NT2/D1 (cell line): ENCODE results near the gene SENP3.

Experiments used
- DNase-seq: peaks from one replicate; pipeline ENCODE4 v3.0.0-alpha.2; 2011; ENCODE audit warnings: low read depth, low spot score
- H3K27me3 ChIP-seq: 2 replicates; pipeline ENCODE4 v1.6.0; 2011; ENCODE audit warnings: mild to moderate bottlenecking; ENCODE audit not compliant: insufficient read length, insufficient read depth
- H3K36me3 ChIP-seq: 2 replicates; pipeline ENCODE4 v1.6.1; 2011; ENCODE audit warnings: mild to moderate bottlenecking, low read length, mixed read lengths; ENCODE audit not compliant: insufficient read depth, insufficient read length
- H3K4me1 ChIP-seq: 2 replicates; pipeline ENCODE4 v1.5.1; 2011; ENCODE audit not compliant: insufficient read depth, insufficient read length
- H3K4me3 ChIP-seq: 2 replicates; pipeline ENCODE4 v1.5.1; 2011; ENCODE audit warnings: low read depth; ENCODE audit not compliant: insufficient read length
- H3K9ac ChIP-seq: 2 replicates; pipeline ENCODE4 v1.6.0; 2011; ENCODE audit warnings: low read depth; ENCODE audit not compliant: insufficient read length
- H3K9me3 ChIP-seq: 2 replicates; pipeline ENCODE4 v1.5.1; 2011; ENCODE audit warnings: mild to moderate bottlenecking, low read length; ENCODE audit not compliant: insufficient read depth
- SUZ12 ChIP-seq: IDR thresholded peaks from 2 replicates; pipeline ENCODE4 v1.6.1; 2011; ENCODE audit not compliant: insufficient read length, insufficient read depth; ENCODE audit errors: extremely low read depth
- YY1 ChIP-seq: IDR thresholded peaks from 2 replicates; pipeline ENCODE4 v1.6.1; 2011; ENCODE audit not compliant: insufficient read length, insufficient read depth
- ZNF274 ChIP-seq: IDR thresholded peaks from 2 replicates; pipeline ENCODE4 v1.6.1; 2011; ENCODE audit warnings: mild to moderate bottlenecking, low read depth, low read length

Gene SENP3

DNA sequence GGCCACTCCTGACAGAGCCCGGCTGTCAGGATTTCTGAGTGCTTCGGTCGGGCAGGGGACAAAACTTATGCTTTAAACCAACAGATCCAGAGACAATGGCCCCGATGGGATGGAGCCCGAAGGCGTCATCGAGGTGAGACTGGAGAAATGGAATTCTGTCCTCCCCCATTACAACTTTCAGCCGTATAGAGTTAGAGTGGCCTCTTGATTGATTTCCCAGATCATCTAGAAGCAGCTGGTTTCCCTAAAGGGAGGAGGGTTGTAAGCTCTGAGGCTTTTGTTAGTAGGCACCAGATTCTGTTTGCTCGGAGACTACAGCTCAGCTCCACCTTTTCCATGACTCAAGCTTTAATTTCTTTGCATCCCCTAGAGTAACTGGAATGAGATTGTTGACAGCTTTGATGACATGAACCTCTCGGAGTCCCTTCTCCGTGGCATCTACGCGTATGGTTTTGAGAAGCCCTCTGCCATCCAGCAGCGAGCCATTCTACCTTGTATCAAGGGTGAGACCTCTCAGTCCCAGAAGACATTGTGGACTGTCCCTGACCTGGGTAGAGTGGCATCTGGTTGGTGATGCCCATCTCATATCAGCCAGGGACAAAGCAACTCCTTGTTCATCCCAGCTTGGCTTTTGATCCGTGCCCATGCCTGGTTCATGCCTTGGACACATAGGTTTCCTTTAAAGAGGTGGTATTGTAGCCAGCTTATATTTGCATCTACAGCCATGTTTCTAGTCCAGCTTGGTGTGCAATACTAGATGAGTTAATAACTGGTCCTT, 12.6 kb downstream of the SENP3 start:
- no peaks in the 10 kb centered on the region for H3K27me3 ChIP-seq
- H3K36me3 ChIP-seq, result peaks cover 77% of the 10 kb centered on the region
- peak overlapping the region; percentile 84 for H3K9ac ChIP-seq
- H3K4me3 ChIP-seq, result peak overlapping the region; percentile 96
- peaks cover 5% of the 10 kb centered on the region for H3K4me1 ChIP-seq
- TF ChIP-seq SUZ12, result no peak
- TF ChIP-seq YY1, result no peak
- no peak for TF ChIP-seq ZNF274
- DNase-seq, result no peak
- no peaks in the 10 kb centered on the region for H3K9me3 ChIP-seq

DNA sequence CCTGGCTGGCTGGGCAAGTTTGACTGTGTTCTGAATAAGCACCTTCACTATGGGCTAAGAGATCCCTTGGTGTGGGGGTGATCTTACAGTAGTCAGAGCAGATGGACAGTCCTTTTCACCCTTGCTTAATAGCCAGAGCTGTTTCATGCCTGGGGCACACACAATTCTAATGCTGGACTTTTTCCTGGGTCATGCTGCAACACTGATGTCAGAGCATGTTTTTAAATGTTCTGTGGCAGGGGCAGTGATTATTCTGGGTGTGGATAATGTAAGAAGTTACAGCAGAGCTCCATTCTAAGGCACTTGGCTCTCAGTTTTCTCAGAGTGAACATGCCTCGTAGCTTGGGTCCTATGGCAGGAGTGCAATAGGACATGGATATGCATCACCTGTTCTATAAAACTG, 13.8 kb downstream of the SENP3 start:
- TF ChIP-seq SUZ12 (no peak), YY1 (no peak), ZNF274 (no peak)
- Histone ChIP-seq H3K4me3 (peak overlapping the region; percentile 96), H3K9ac (peak overlapping the region; percentile 50), H3K27me3 (no peaks in the 10 kb centered on the region), H3K36me3 (peaks cover 77% of the 10 kb centered on the region), H3K9me3 (no peaks in the 10 kb centered on the region), H3K4me1 (peaks cover 5% of the 10 kb centered on the region)
- DNase-seq, result no peak

DNA sequence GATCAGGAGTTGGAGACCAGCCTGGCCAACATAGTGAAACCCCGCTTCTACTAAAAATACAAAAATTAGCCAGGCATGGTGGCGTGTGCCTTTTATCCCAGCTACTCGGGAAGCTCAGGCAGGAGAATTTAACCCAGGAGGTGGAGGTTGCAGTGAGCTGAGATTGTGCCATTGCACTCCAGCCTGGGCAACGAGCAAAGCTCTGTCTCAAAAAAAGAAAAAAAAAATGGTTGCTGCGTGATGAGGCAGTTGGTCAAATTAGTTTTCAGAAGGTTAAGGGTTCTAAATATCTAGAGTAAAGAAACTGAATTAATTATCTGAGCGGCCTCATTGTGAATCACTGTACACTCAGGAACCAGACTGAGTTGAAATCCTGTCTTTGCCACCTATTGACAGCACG, 14.2 kb downstream of the SENP3 start:
- TF ChIP-seq YY1 (no peak), SUZ12 (no peak), ZNF274 (no peak)
- no peak overlapping the region for H3K4me3 ChIP-seq
- H3K36me3 ChIP-seq, result peaks cover 77% of the 10 kb centered on the region
- no peaks in the 10 kb centered on the region for H3K27me3 ChIP-seq
- no peak overlapping the region for H3K9ac ChIP-seq
- DNase-seq, result no peak
- peaks cover 5% of the 10 kb centered on the region for H3K4me1 ChIP-seq
- no peaks in the 10 kb centered on the region for H3K9me3 ChIP-seq

DNA sequence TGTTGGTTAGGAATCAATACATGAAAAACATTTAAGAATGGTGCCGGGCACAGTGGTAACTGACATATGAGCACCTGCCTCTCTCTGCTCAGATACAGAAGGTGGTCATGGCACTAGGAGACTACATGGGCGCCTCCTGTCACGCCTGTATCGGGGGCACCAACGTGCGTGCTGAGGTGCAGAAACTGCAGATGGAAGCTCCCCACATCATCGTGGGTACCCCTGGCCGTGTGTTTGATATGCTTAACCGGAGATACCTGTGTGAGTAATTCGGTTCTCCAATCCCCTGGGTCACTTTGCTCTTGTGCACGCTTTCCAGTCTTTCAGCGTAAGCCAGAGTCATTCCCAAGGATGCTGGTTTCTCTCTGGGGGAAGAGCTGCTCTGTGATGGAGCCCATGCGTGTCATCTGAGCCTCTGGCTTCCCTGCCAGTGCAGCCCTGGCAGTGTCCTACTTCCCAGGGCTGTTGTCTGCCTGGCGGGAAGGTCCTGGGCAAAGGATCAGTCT, 14.8 kb downstream of the SENP3 start:
- Histone ChIP-seq H3K4me1 (peaks cover 5% of the 10 kb centered on the region), H3K9me3 (no peaks in the 10 kb centered on the region), H3K9ac (no peak overlapping the region), H3K4me3 (no peak overlapping the region), H3K36me3 (peaks cover 75% of the 10 kb centered on the region), H3K27me3 (no peaks in the 10 kb centered on the region)
- no peak for TF ChIP-seq YY1
- TF ChIP-seq SUZ12, result no peak
- no peak for TF ChIP-seq ZNF274
- no peak for DNase-seq

DNA sequence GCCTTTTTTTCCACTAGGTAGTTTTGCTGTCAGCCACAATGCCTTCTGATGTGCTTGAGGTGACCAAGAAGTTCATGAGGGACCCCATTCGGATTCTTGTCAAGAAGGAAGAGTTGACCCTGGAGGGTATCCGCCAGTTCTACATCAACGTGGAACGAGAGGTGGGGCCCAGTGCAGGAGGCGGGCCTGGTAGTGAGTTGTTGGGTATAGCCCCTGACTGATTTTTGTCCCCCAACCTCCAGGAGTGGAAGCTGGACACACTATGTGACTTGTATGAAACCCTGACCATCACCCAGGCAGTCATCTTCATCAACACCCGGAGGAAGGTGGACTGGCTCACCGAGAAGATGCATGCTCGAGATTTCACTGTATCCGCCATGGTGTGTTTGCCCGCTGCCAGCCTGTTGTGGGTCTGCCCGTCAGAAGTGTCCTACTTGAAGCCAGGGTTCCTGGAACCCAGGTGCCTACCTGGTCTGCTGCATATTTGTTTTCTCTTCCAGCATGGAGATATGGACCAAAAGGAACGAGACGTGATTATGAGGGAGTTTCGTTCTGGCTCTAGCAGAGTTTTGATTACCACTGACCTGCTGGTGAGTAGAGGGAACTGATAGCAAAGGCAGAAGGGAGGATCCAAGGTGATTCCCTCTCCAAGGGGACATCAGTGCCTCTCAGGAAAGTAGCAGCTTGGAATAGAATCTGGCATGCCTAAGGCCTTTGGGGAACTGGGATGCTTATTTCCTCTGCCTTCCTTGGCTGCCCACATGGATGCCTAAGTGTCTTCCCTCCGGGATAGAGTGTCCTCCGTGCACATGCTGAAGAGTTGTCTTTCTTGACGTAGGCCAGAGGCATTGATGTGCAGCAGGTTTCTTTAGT, 15.8 kb downstream of the SENP3 start:
- H3K36me3 ChIP-seq, result peaks cover 80% of the 10 kb centered on the region
- H3K27me3 ChIP-seq, result no peaks in the 10 kb centered on the region
- no peak overlapping the region for H3K4me3 ChIP-seq
- H3K4me1 ChIP-seq, result peaks cover 8% of the 10 kb centered on the region
- no peak for TF ChIP-seq SUZ12
- no peak for TF ChIP-seq YY1
- no peak for TF ChIP-seq ZNF274
- H3K9me3 ChIP-seq, result no peaks in the 10 kb centered on the region
- DNase-seq, result no peak
- no peak overlapping the region for H3K9ac ChIP-seq

DNA sequence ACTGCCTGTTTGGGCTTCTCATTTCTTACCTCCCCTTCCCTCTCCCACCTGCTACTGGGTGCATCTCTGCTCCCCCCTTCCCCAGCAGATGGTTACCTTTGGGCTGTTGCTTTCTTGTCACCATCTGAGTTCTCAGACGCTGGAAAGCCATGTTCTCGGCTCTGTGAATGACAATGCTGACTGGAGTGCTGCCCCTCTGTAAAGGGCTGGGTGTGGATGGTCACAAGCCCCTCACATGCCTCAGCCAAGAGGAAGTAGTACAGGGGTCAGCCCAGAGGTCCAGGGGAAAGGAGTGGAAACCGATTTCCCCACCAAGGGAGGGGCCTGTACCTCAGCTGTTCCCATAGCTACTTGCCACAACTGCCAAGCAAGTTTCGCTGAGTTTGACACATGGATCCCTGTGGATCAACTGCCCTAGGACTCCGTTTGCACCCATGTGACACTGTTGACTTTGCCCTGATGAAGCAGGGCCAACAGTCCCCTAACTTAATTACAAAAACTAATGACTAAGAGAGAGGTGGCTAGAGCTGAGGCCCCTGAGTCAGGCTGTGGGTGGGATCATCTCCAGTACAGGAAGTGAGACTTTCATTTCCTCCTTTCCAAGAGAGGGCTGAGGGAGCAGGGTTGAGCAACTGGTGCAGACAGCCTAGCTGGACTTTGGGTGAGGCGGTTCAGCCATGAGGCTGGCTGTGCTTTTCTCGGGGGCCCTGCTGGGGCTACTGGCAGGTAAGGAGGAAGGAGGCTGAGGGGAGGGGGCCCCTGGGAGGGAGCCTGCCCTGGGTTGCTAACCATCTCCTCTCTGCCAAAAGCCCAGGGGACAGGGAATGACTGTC, 17.5 kb downstream of the SENP3 start, which contains the start of gene CD68:
TSS of gene CD68 (plus strand) at position 638 of the 833 bp plus-strand sequence. CDS start at position 678, 40 bp downstream.
- H3K4me3 ChIP-seq, result no peak within 1 kb of the TSS
- no peak for DNase-seq
- no peaks in the 10 kb centered on the region for H3K27me3 ChIP-seq
- H3K4me1 ChIP-seq, result peaks cover 12% of the 10 kb centered on the region
- no peaks in the 10 kb centered on the region for H3K9me3 ChIP-seq
- no peak within 1 kb of the TSS for H3K9ac ChIP-seq
- H3K36me3 ChIP-seq, result peaks cover 72% of the 10 kb centered on the region
- no peak for TF ChIP-seq YY1
